Stimulated activated CD4-positive, alpha-beta T cell treated with anti-CD3 and anti-CD28 coated beads, Interleukin-2, amount 100 ng/mL, for 24 hours (primary cell): Measurements from ENCODE around the gene CUTA.

Experiments
- DNase-seq, 2 donors: peaks; one replicate each; pipeline ENCODE4 v3.0.0-alpha.2; 2020

The CUTA gene

GRCh38 chr6:33417903-33418689 lies at the start of gene CUTA:
CUTA (minus strand) TSS chr6:33418107; CDS start chr6:33418000, 107 bp downstream.
- peak; percentile 97 to 98 for DNase-seq

GRCh38 chr6:33467091-33467490 lies 49.2 kb upstream of the CUTA start:
- no peak for DNase-seq

GRCh38 chr6:33466075-33466735 lies 48.3 kb upstream of the CUTA start:
- no peak for DNase-seq

- no peak for DNase-seq
Measured at GRCh38 chr6:33459226-33459625, 41.3 kb upstream of the CUTA start.

- no peak for DNase-seq
Measured at GRCh38 chr6:33458676-33459075, 40.8 kb upstream of the CUTA start.

- DNase-seq = no peak
Measured at GRCh38 chr6:33456156-33456555, 38.2 kb upstream of the CUTA start.

GRCh38 chr6:33455051-33455450 lies 37.1 kb upstream of the CUTA start:
- DNase-seq = no peak

GRCh38 chr6:33454009-33454946 lies 36.4 kb upstream of the CUTA start, which contains the start of gene ZBTB9:
ZBTB9 (plus strand) TSS chr6:33454576; CDS start chr6:33455101, 525 bp downstream.
- peak; percentile 94 for DNase-seq

GRCh38 chr6:33453393-33454008 lies 35.6 kb upstream of the CUTA start:
- DNase-seq = no peak

GRCh38 chr6:33452496-33452895 lies 34.6 kb upstream of the CUTA start:
- no peak for DNase-seq

- DNase-seq = no peak
Measured at GRCh38 chr6:33451606-33452005, 33.7 kb upstream of the CUTA start.

GRCh38 chr6:33450434-33450833 lies 32.5 kb upstream of the CUTA start:
- no peak for DNase-seq

GRCh38 chr6:33446356-33446755 lies 28.4 kb upstream of the CUTA start:
- DNase-seq = no peak

GRCh38 chr6:33445119-33445603 lies 27.3 kb upstream of the CUTA start:
- DNase-seq = no peak

- DNase-seq = no peak
Measured at GRCh38 chr6:33443619-33444504, 26.0 kb upstream of the CUTA start.

GRCh38 chr6:33443025-33443424 lies 25.1 kb upstream of the CUTA start:
- DNase-seq = no peak

- no peak for DNase-seq
Measured at GRCh38 chr6:33442283-33442682, 24.4 kb upstream of the CUTA start.

- DNase-seq = no peak
Measured at GRCh38 chr6:33441457-33441856, 23.6 kb upstream of the CUTA start.

GRCh38 chr6:33440649-33441309 lies 22.9 kb upstream of the CUTA start:
- DNase-seq = no peak

- no peak for DNase-seq
Measured at GRCh38 chr6:33439956-33440648, 22.2 kb upstream of the CUTA start.
